Neutrophil (primary cell): ENCODE results near the gene FCAR.

Source experiments
- H3K27ac ChIP-seq: fragments of 200-600 bp; sonication (generic); 2 replicates; pipeline ENCODE4 v1.5.1; 2016; ENCODE audit warnings: mild to moderate bottlenecking, moderate library complexity
- H3K27me3 ChIP-seq: fragments of 200-600 bp; sonication (generic); 2 replicates; pipeline ENCODE4 v1.6.0; 2016; ENCODE audit warnings: mild to moderate bottlenecking
- H3K36me3 ChIP-seq: fragments of 200-600 bp; sonication (generic); 2 replicates; pipeline ENCODE4 v1.5.1; 2017
- H3K4me1 ChIP-seq, 2 experiments: fragments of 200-600 bp in 1 of 2; sonication (generic) in 1 of 2; 1 replicate in 1 of 2; 2 replicates in 1 of 2; pipeline versions ENCODE4 v1.5.1 to v1.6.1; 2013 to 2016; ENCODE audit warnings: low read depth in 1 of 2, low read length in 1 of 2, mild to moderate bottlenecking in 1 of 2, moderate library complexity in 1 of 2; ENCODE audit not compliant: control insufficient read depth in 1 of 2, insufficient read depth in 1 of 2
- H3K4me3 ChIP-seq, 2 experiments: fragments of 200-600 bp in 1 of 2; sonication (generic) in 1 of 2; 1 replicate in 1 of 2; 2 replicates in 1 of 2; pipeline ENCODE4 v1.5.1; 2013 to 2016; ENCODE audit warnings: low read depth in 1 of 2, low read length in 1 of 2, mild to moderate bottlenecking in 1 of 2, moderate library complexity in 1 of 2
- H3K9me3 ChIP-seq: fragments of 200-600 bp; sonication (generic); 2 replicates; pipeline ENCODE4 v1.5.1; 2016
- TF ChIP-seq, protein P1 (sequence below): fragments of 200-600 bp; sonication (generic); IDR thresholded peaks from 2 replicates; pipeline ENCODE4 v1.5.1; 2016; ENCODE audit warnings: antibody characterized with exemption

Gene FCAR

GRCh38 chr19:54877471-54877870, 3.4 kb downstream of the FCAR start:
- peaks cover 28% of the 10 kb centered on the region for H3K36me3 ChIP-seq
- H3K27me3 ChIP-seq = no peaks in the 10 kb centered on the region
- TF ChIP-seq, protein P1, sequence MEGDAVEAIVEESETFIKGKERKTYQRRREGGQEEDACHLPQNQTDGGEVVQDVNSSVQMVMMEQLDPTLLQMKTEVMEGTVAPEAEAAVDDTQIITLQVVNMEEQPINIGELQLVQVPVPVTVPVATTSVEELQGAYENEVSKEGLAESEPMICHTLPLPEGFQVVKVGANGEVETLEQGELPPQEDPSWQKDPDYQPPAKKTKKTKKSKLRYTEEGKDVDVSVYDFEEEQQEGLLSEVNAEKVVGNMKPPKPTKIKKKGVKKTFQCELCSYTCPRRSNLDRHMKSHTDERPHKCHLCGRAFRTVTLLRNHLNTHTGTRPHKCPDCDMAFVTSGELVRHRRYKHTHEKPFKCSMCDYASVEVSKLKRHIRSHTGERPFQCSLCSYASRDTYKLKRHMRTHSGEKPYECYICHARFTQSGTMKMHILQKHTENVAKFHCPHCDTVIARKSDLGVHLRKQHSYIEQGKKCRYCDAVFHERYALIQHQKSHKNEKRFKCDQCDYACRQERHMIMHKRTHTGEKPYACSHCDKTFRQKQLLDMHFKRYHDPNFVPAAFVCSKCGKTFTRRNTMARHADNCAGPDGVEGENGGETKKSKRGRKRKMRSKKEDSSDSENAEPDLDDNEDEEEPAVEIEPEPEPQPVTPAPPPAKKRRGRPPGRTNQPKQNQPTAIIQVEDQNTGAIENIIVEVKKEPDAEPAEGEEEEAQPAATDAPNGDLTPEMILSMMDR = no peak
- peak overlapping the region; percentile 84 to 92 for H3K4me3 ChIP-seq
- H3K4me1 ChIP-seq = peaks cover 81 to 84% of the 10 kb centered on the region in 2 experiments
- no peaks in the 10 kb centered on the region for H3K9me3 ChIP-seq
- peak overlapping the region; percentile 95 for H3K27ac ChIP-seq

GRCh38 chr19:54881884-54882283, 7.8 kb downstream of the FCAR start:
- peak overlapping the region; percentile 80 for H3K27ac ChIP-seq
- TF ChIP-seq, protein P1 = no peak
- H3K4me3 ChIP-seq = peak overlapping the region; percentile 30 to 66
- H3K4me1 ChIP-seq = peaks cover 55 to 67% of the 10 kb centered on the region in 2 experiments
- peaks cover 3% of the 10 kb centered on the region for H3K9me3 ChIP-seq
- H3K27me3 ChIP-seq = no peaks in the 10 kb centered on the region
- peaks cover 69% of the 10 kb centered on the region for H3K36me3 ChIP-seq

DNA sequence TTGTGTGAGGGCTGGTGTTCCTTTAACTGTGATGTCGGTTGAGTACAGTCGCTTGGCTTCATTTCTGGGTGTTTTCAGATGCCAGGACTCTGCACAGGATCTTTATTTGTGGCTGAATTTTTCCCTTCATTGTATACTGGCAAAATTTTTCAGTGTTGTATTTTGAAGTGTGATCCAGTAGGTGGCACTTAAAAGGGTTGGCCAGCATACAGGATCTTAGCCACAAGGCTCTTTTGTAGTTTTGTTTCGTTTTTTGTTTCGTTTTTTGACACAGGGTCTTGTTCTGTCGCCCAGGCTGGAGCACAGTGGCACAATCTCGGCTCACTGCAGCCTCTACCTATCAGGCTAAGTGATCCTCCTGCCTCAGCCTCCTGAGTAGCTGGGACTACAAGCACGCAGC, 8.7 kb downstream of the FCAR start:
- TF ChIP-seq, protein P1 = no peak
- Histone ChIP-seq H3K9me3 (peaks cover 5% of the 10 kb centered on the region), H3K4me3 (no peak overlapping the region)

GRCh38 chr19:54883228-54883627, 9.2 kb downstream of the FCAR start:
- Histone ChIP-seq H3K4me3 (no peak overlapping the region), H3K27me3 (no peaks in the 10 kb centered on the region), H3K4me1 (peaks cover 41 to 53% of the 10 kb centered on the region in 2 experiments), H3K9me3 (peaks cover 5% of the 10 kb centered on the region), H3K36me3 (peaks cover 79% of the 10 kb centered on the region), H3K27ac (peak overlapping the region; percentile 46)
- TF ChIP-seq, protein P1 = no peak

More for the DNA sequence above, 8.7 kb downstream of the FCAR start:
- peaks cover 46 to 58% of the 10 kb centered on the region in 2 experiments for H3K4me1 ChIP-seq
- peak overlapping the region; percentile 46 for H3K27ac ChIP-seq
- no peaks in the 10 kb centered on the region for H3K27me3 ChIP-seq
- H3K36me3 ChIP-seq = peaks cover 78% of the 10 kb centered on the region

DNA sequence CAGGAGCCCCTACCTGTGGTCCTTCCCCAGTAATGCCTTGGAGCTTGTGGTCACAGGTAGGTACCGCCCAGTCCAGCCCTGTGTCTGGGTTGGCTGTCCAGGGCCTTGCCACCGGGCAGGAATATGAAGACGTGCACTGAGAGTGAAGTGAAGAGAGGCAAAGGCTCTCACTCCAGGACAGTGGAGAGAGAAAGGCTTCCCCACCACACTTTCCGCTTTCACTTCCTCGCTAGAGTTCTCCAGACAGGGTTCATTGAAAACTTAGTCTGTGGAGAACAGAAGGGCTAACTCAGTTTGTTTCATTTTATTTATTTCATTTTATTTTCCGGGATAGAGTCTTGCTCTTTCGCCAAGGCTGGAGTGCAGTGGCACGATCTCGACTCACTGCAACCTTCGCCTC, 14.2 kb downstream of the FCAR start:
- Histone ChIP-seq H3K4me3 (no peak overlapping the region), H3K36me3 (peaks cover 100% of the 10 kb centered on the region), H3K27me3 (no peaks in the 10 kb centered on the region), H3K9me3 (peaks cover 5% of the 10 kb centered on the region), H3K27ac (peak overlapping the region; percentile 23), H3K4me1 (peaks cover 2 to 3% of the 10 kb centered on the region in 2 experiments)
- TF ChIP-seq, protein P1 = no peak

DNA sequence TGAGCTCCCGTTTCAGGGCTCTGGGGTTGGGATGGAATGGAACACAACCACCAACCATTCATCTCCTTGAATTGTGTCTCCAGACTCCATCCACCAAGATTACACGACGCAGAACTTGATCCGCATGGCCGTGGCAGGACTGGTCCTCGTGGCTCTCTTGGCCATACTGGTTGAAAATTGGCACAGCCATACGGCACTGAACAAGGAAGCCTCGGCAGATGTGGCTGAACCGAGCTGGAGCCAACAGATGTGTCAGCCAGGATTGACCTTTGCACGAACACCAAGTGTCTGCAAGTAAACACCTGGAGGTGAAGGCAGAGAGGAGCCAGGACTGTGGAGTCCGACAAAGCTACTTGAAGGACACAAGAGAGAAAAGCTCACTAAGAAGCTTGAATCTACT, 15.5 kb downstream of the FCAR start:
- TF ChIP-seq, protein P1 = no peak
- H3K36me3 ChIP-seq = peaks cover 92% of the 10 kb centered on the region
- H3K27me3 ChIP-seq = no peaks in the 10 kb centered on the region
- H3K4me1 ChIP-seq = no peaks in the 10 kb centered on the region
- peaks cover 5% of the 10 kb centered on the region for H3K9me3 ChIP-seq
- H3K4me3 ChIP-seq = no peak overlapping the region
- H3K27ac ChIP-seq = peak overlapping the region; percentile 24
